ENCODE data around the gene RAD18. TPM values are rescaled to one million over a fixed set of nuclear protein-coding genes. Genes with fewer than 3 reads are reported as not detected.

The RAD18 gene
- total RNA-seq, 1 donor from 2014 or later = 35.4 TPM

GRCh38 chr3:8953313-8953712 lies 10.0 kb downstream of the RAD18 start:
- Histone ChIP-seq H3K27ac (no peak overlapping the region), H3K27me3 (no peaks in the 10 kb centered on the region), H3K4me3 (no peak overlapping the region), H3K36me3 (peaks cover 0 to 5% of the 10 kb centered on the region in 2 donors), H3K4me1 (no peaks in the 10 kb centered on the region), H3K9me3 (no peaks in the 10 kb centered on the region)
- DNase-seq (ENCODE audit: extremely low spot score in 2 of 2) = no peak
- intact Hi-C loops (cut with DNase I) = no loop called here
- TF ChIP-seq POLR2AphosphoS5 (IDR thresholded peaks at IDR 0.05; ENCODE audit: insufficient read depth in 1 of 2, low read depth in 1 of 2) = no peak
- TF ChIP-seq POLR2A (IDR thresholded peaks at IDR 0.05) = no peak
- no peak for TF ChIP-seq CTCF (IDR thresholded peaks at IDR 0.05)

GRCh38 chr3:8952130-8952529 lies 11.1 kb downstream of the RAD18 start:
- Histone ChIP-seq H3K27ac (no peak overlapping the region), H3K4me3 (no peak overlapping the region), H3K36me3 (peaks cover 0 to 5% of the 10 kb centered on the region in 2 donors), H3K9me3 (no peaks in the 10 kb centered on the region), H3K4me1 (no peaks in the 10 kb centered on the region), H3K27me3 (no peaks in the 10 kb centered on the region)
- DNase-seq (ENCODE audit: extremely low spot score in 2 of 2) = no peak
- no peak for TF ChIP-seq CTCF (IDR thresholded peaks at IDR 0.05)
- TF ChIP-seq POLR2A (IDR thresholded peaks at IDR 0.05) = no peak
- no peak for TF ChIP-seq POLR2AphosphoS5 (IDR thresholded peaks at IDR 0.05; ENCODE audit: insufficient read depth in 1 of 2, low read depth in 1 of 2)
- intact Hi-C loops (cut with DNase I) = no loop called here

- no peak for TF ChIP-seq CTCF (IDR thresholded peaks at IDR 0.05)
- TF ChIP-seq POLR2AphosphoS5 (IDR thresholded peaks at IDR 0.05; ENCODE audit: insufficient read depth in 1 of 2, low read depth in 1 of 2) = no peak
- no peak for TF ChIP-seq POLR2A (IDR thresholded peaks at IDR 0.05)
- intact Hi-C loops (cut with DNase I) = no loop called here
- Histone ChIP-seq H3K27me3 (no peaks in the 10 kb centered on the region), H3K36me3 (peaks cover 0 to 16% of the 10 kb centered on the region in 2 donors), H3K4me1 (no peaks in the 10 kb centered on the region), H3K9me3 (no peaks in the 10 kb centered on the region), H3K27ac (no peak overlapping the region), H3K4me3 (no peak overlapping the region)
- no peak for DNase-seq (ENCODE audit: extremely low spot score in 2 of 2)
These were observed 17.2 kb downstream of the RAD18 start for GRCh38 chr3:8945890-8946600.

- peaks cover 0 to 16% of the 10 kb centered on the region in 2 donors for H3K36me3 ChIP-seq
- DNase-seq (ENCODE audit: extremely low spot score in 2 of 2) = no peak
- H3K27me3 ChIP-seq = no peaks in the 10 kb centered on the region
- no peak for TF ChIP-seq CTCF (IDR thresholded peaks at IDR 0.05)
- no peaks in the 10 kb centered on the region for H3K4me1 ChIP-seq
- intact Hi-C loops (cut with DNase I) = no loop called here
- H3K4me3 ChIP-seq = no peak overlapping the region
- H3K9me3 ChIP-seq = no peaks in the 10 kb centered on the region
- H3K27ac ChIP-seq = no peak overlapping the region
These were observed 20.4 kb downstream of the RAD18 start for GRCh38 chr3:8942746-8943488.

GRCh38 chr3:8942115-8942514 lies 21.2 kb downstream of the RAD18 start:
- intact Hi-C loops (cut with DNase I) = no loop called here
- no peak for TF ChIP-seq POLR2A (IDR thresholded peaks at IDR 0.05)
- no peak for TF ChIP-seq POLR2AphosphoS5 (IDR thresholded peaks at IDR 0.05; ENCODE audit: insufficient read depth in 1 of 2, low read depth in 1 of 2)
- no peak for TF ChIP-seq CTCF (IDR thresholded peaks at IDR 0.05)
- peaks cover 0 to 16% of the 10 kb centered on the region in 2 donors for H3K36me3 ChIP-seq
- H3K9me3 ChIP-seq = no peaks in the 10 kb centered on the region
- no peak for DNase-seq (ENCODE audit: extremely low spot score in 2 of 2)
- H3K4me1 ChIP-seq = no peaks in the 10 kb centered on the region
- H3K27me3 ChIP-seq = no peaks in the 10 kb centered on the region
- no peak overlapping the region for H3K4me3 ChIP-seq
- no peak overlapping the region for H3K27ac ChIP-seq

Measured in vagina (tissue), 2 donors.